Measurements from ENCODE around the gene UTP25. TPM values are rescaled to one million over a fixed set of nuclear protein-coding genes. Genes with fewer than 3 reads are reported as not detected.
"Not testable (repeated sequence)": the region's sequence is repeated elsewhere in the genome, so short reads cannot be mapped to it uniquely, and the experiment has no call there.

UTP25 gene, protein sequence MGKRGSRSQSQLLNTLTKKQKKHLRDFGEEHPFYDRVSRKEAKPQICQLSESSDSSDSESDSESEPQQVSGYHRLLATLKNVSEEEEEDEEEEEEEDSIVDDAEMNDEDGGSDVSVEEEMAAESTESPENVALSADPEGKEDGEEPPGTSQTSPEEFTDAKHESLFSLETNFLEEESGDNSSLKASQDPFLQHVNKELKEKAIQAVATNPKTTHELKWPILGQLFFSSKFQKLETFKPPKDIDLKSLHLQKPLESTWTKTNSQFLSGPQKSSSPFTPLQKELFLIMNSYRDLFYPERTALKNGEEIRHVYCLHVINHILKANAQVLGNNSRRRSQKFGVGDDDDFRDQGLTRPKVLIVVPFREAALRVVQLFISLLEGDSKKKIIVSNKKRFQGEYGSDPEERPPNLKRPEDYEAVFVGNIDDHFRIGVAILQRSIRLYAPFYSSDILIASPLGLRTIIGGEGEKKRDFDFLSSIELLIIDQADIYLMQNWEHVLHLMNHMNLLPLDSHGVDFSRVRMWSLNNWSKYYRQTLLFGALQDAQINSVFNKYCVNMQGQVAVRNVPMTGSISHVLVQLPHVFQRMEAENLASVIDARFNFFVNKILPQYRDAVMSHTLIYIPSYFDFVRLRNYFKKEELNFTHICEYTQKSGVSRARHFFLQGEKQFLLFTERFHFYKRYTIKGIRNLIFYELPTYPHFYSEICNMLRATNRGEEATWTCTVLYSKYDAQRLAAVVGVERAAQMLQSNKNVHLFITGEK
- 8.7 and 12.3 TPM in 2 replicates for total RNA-seq (2014; rRNA removed; shearing (Covaris generic))

DNA sequence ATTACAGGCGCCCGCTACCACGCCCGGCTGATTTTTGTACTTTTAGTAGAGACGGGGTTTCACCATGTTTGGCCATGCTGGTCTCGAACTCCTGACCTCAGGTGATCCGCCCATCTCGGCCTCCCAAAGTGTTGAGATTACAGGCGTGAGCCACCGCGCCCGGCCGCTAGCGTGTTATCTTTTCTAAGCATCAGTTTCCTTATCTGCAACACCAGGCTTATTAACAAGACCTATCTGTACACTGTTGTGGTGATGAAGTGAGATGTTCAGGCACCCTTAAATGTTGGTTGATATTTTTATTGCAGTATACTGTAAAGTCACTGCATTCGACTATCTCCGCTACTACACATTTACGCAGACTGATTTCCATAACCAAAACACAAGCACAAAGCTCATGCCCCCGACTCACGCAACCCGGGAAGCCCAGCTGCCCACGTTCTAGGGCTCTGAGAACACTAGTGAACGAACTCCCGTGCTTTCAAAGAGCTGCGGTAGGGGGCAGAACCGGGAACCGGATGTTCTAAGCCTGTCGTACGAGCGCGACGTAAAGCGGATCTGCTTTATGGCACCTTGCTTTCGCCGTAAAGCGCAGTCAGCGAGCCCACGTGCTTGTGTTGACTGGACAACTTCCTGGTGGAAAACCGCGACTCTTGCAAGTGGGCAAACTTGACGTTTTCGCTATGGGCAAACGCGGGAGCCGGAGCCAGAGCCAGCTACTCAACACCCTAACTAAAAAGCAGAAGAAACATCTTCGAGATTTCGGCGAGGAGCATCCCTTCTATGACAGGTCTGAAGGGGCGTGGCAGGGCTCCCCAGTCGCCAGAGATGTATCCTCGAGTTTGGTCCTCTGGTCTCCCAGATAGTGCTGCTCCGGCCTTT lies at the start of gene UTP25:
Gene UTP25, plus strand, starts transcription at position 589 of the 879 bp plus-strand sequence. Its CDS starts 92 bp downstream, at position 681.
- Histone ChIP-seq H3K27me3 (ENCODE audit: control insufficient read depth, insufficient read depth, low read length) (no peaks in the 10 kb centered on the region; the same call in 1 of the 2 replicates), H3K36me3 (replicated peaks; ENCODE audit: control insufficient read depth, insufficient read depth, low read length) (peaks cover 7% of the 10 kb centered on the region), H3K4me3 (ENCODE audit: insufficient read depth, low read depth, low read length) (peak within 1 kb of the TSS; percentile 82)
- DNase-seq, result peak; percentile 74

DNA sequence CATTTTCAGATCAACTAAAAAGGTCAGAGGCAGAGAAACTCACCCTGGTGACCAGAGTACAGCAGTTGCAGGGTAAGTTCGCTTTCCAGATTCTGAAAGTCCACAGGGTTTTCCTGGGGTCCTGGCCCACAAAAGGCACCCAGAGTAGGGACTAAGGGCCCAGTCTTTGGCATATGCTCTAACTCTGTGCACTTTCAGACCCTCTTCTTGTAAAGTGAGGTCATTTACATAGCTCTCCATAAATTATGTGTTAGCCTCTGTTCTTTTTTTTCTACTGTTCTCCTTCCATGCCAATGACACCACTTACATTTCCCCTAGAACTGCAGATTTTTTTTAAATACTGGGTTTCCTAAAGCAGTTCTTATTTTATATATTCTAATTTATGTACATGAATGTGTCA lies 49.7 kb upstream of the UTP25 start:
- no peaks in the 10 kb centered on the region; the same call in 1 of the 2 replicates for H3K27me3 ChIP-seq (ENCODE audit: control insufficient read depth, insufficient read depth, low read length)
- DNase-seq, result no peak
- no peak overlapping the region for H3K4me3 ChIP-seq (ENCODE audit: insufficient read depth, low read depth, low read length)
- no peaks in the 10 kb centered on the region for H3K36me3 ChIP-seq (replicated peaks; ENCODE audit: control insufficient read depth, insufficient read depth, low read length)

DNA sequence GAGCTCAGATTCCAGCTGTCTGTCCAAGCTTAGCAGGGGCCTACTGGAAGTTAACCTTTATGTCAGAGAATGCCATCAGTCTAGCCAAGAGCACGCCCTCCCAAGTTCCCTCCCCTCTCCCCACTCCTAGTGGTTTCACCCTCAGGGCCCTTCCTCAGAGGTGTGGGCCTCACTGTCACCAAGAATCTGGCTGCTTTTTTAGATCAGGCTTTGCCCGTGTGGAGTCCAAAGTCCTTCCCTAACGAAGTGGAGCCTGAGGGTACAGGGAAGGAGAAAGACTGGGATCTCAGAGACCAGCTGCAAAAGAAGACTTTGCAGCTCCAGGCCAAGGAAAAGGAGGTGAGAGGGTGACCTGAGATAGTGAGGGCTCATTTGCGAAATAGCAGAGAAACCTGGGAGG lies 47.5 kb upstream of the UTP25 start:
- H3K27me3 ChIP-seq (ENCODE audit: control insufficient read depth, insufficient read depth, low read length), result no peaks in the 10 kb centered on the region; the same call in 1 of the 2 replicates
- H3K36me3 ChIP-seq (replicated peaks; ENCODE audit: control insufficient read depth, insufficient read depth, low read length), result no peaks in the 10 kb centered on the region
- no peak overlapping the region for H3K4me3 ChIP-seq (ENCODE audit: insufficient read depth, low read depth, low read length)
- DNase-seq, result no peak

DNA sequence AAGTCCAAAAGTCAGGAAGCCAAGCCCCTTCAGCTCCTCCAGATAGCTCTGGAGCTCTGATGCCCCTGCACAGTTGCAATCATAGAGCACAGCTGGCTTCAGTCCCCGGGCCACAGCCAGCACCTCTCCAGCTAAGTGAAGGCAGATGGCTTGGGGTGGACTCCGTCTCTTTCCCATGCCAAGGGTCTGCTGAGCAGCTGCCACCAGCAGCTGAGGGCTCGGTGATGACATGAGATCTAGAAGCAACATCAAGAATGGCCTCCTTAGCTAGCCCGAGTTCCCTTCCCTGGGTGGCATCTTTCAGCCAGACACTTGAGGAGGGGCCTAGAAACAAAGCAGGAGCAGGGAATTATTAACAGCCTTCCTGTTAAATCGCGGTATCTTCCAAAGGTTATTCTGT lies 44.4 kb upstream of the UTP25 start:
- peaks cover 6% of the 10 kb centered on the region; the same call in 1 of the 2 replicates for H3K27me3 ChIP-seq (ENCODE audit: control insufficient read depth, insufficient read depth, low read length)
- DNase-seq, result no peak
- no peak overlapping the region for H3K4me3 ChIP-seq (ENCODE audit: insufficient read depth, low read depth, low read length)
- no peaks in the 10 kb centered on the region; the same call in 1 of the 2 replicates for H3K36me3 ChIP-seq (replicated peaks; ENCODE audit: control insufficient read depth, insufficient read depth, low read length)

DNA sequence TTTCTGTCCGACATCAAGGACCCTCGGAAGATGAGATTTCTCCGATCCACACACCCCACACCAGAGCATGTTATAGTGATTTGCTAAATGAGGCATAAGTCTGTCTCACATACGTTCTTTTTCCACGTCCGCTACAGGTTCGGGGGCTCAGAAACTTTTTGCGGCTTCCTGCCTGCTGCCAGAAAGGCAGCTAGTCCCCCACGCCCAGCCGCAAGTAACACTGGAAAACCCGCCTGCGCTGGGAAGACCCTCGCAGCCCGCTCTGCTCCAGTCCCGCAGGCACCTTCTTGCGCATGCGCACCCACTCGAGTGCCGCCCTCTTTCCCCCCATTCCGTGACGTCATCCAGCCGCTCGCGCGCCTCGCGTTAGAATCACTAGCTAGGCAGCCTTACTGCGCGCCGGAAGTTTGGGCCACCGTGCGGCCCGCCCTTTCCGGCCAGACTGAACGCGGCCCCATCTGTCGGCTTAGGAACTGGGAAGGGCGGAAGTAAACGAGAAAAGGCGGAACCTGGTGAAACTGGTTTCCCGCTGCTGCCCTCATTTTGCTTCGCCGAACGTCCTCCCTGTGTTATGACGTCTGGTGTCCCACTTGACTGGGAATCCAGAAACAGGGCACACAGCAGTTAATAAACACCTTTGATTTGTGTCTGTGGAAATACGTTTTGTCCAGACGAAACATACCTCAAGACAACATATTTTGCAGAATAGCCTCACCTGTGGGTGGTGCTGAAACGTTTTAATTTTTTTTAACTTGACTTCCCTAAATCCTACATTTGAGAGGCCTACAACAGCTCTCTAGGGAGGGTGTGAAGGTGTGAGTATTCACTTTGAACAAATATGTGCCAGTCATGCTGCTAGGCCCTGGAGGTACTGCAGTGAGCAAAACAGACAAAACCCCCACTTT lies 43.3 kb upstream of the UTP25 start, which contains the start of gene C1orf74:
Gene C1orf74, minus strand, starts transcription at position 295 of the 905 bp plus-strand sequence. CDS start 925 bp downstream, outside the sequence.
- Histone ChIP-seq H3K4me3 (ENCODE audit: insufficient read depth, low read depth, low read length) (peak within 1 kb of the TSS; percentile 58), H3K27me3 (ENCODE audit: control insufficient read depth, insufficient read depth, low read length) (peaks cover 7% of the 10 kb centered on the region; the same call in 1 of the 2 replicates), H3K36me3 (replicated peaks; ENCODE audit: control insufficient read depth, insufficient read depth, low read length) (peaks cover 4% of the 10 kb centered on the region)
- peak; percentile 98 for DNase-seq

DNA sequence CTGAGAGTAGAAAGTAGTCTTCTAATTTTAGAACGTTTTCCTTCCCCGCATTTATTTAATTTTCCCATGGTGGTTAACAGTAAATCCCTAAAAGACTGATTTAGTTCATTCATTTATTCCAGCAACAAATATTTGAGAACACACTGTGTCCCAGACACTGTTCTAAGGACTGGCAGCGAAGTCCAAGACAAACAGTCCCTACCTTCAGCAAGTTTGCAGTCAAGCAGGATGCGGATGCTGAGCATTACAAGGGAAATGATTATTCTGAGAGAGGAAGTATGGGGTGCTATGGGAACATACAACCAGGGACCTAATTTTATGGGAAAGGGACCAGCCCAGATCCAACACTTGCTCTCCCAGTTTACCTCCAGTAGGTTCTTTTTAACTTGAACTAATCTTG lies 42.2 kb upstream of the UTP25 start:
- peaks cover 6% of the 10 kb centered on the region for H3K36me3 ChIP-seq (replicated peaks; ENCODE audit: control insufficient read depth, insufficient read depth, low read length)
- peaks cover 7% of the 10 kb centered on the region; the same call in 1 of the 2 replicates for H3K27me3 ChIP-seq (ENCODE audit: control insufficient read depth, insufficient read depth, low read length)
- H3K4me3 ChIP-seq (ENCODE audit: insufficient read depth, low read depth, low read length), result no peak overlapping the region
- no peak for DNase-seq

DNA sequence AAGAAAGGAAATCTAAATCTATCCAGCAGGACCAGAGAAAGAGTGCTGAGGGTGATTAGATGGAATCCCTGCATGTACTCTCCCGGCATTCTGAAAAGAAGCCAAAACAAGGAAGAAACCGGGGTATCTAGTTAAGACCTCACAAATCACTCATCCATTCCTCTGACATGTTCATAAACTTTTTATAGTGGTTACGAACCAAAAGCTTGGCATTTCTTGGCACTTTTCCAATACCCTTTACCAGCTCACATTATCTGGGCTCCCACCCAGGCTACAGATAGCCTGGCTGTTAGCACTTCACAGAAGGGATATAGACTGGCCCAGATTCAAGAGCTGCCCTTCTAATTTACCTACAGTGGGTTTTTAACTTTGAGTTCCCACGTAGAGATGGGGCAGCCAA lies 41.6 kb upstream of the UTP25 start:
- no peak for DNase-seq
- H3K27me3 ChIP-seq (ENCODE audit: control insufficient read depth, insufficient read depth, low read length), result peaks cover 7% of the 10 kb centered on the region; the same call in 1 of the 2 replicates
- H3K4me3 ChIP-seq (ENCODE audit: insufficient read depth, low read depth, low read length), result no peak overlapping the region
- H3K36me3 ChIP-seq (replicated peaks; ENCODE audit: control insufficient read depth, insufficient read depth, low read length), result peaks cover 7% of the 10 kb centered on the region

DNA sequence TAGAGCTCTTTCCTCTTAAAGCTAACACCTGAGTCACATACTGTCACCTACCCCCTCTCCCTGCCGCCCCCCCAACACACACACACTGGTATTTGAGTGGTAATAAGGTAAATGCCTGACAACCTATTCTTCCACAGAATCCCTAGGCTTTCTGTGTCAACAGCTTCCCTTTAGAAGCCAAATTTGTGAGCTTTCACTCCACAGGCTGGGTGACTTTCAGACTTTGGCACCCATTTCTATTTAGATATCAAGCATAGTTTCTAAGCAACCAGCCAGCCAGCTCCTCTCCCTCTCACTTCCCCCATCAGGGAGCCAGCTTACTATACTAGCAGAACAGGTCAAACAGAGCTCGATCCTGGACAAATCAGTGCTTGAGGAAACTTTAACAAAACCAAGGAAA lies 40.2 kb upstream of the UTP25 start:
- no peak for DNase-seq
- H3K27me3 ChIP-seq (ENCODE audit: control insufficient read depth, insufficient read depth, low read length), result peaks cover 10% of the 10 kb centered on the region; the same call in 1 of the 2 replicates
- no peak overlapping the region for H3K4me3 ChIP-seq (ENCODE audit: insufficient read depth, low read depth, low read length)
- peaks cover 8% of the 10 kb centered on the region for H3K36me3 ChIP-seq (replicated peaks; ENCODE audit: control insufficient read depth, insufficient read depth, low read length)

DNA sequence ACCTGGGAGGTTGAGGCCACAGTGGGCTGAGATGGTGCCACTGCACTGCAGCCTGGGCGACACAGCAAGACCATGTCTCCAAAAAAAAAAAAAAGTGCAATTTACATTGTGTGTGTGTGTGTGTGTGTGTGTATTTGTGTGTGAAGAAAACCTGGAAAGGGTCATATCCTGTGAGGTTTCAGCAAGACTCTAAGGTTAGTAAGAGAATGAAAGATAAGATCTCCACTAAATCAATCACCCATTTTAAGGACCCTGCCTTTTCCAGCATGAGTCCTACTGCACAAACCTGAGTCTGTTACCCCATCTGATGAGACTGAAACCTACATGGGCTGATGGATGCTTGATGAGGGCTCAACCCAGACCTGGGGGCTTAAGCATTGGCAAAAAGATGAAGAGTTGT lies 38.5 kb upstream of the UTP25 start:
- DNase-seq, result no peak
- Histone ChIP-seq H3K36me3 (replicated peaks; ENCODE audit: control insufficient read depth, insufficient read depth, low read length) (peaks cover 8% of the 10 kb centered on the region), H3K27me3 (ENCODE audit: control insufficient read depth, insufficient read depth, low read length) (peaks cover 14% of the 10 kb centered on the region; the same call in 1 of the 2 replicates), H3K4me3 (ENCODE audit: insufficient read depth, low read depth, low read length) (no peak overlapping the region)

DNA sequence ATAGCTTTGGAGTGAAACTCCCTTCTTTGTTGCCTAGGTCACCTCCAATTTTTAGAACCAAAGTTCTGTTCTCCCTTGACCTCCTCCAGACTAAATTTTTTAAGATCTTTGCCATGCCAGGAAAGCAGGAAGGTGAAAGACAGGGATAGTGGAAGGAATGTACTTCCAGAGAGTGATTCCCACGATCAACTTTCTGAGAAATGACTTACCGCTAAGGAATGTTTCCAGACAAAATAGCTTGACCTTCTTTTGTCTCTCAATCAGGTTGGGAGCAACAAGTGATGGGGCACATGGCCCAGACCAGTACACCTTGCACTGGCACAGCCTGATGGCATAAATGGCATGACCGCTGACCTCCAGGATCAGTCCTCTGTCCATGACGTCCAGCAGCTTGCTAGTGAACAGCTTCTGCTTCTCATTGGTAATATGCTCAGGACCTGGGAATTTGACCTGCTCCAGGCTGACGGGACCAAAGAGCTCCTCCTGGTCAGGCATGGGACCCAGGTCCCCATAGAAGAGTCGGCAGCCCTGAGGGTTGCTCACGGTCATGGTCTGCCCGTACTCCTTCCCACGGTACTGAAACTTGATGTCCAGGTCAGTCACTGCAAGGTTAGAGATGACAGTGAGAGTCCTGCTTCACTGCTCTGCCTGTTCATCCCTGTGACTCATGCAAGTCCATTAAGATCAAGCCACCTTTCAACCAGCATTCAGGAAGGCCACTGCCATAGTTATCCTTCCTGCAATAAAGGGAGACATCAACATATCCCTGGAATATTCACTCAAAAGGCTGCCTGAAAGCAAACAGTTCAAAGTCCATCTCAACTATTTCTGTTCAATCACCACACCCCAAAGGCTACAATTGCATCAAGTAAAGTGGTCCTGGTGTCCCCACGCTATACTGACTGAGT lies 37.2 kb upstream of the UTP25 start:
- DNase-seq, result no peak
- Histone ChIP-seq H3K36me3 (replicated peaks; ENCODE audit: control insufficient read depth, insufficient read depth, low read length) (peaks cover 13% of the 10 kb centered on the region), H3K27me3 (ENCODE audit: control insufficient read depth, insufficient read depth, low read length) (peaks cover 20% of the 10 kb centered on the region; the same call in 1 of the 2 replicates), H3K4me3 (ENCODE audit: insufficient read depth, low read depth, low read length) (no peak overlapping the region)

DNA sequence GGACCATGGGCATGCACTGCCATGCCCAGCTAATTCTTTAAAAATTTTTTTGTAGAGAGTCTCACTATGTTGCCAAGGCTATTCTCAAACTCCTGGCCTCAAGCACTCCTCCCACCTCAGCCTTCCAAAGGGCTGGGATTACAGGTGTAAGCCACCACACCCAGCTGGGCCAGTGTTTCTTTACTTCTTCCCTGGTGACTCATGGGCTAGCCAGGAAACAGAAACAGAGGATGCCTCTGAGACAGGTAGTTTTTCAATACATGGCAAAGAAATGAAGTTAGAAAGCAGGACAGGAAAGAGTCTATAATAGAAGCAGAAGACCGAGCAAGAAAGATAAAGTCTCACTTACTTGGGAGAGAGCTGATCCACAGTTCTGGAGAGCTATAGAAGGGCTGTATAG lies 35.9 kb upstream of the UTP25 start:
- H3K4me3 ChIP-seq (ENCODE audit: insufficient read depth, low read depth, low read length), result no peak overlapping the region
- H3K27me3 ChIP-seq (ENCODE audit: control insufficient read depth, insufficient read depth, low read length), result peaks cover 20% of the 10 kb centered on the region; the same call in 1 of the 2 replicates
- H3K36me3 ChIP-seq (replicated peaks; ENCODE audit: control insufficient read depth, insufficient read depth, low read length), result peaks cover 13% of the 10 kb centered on the region
- no peak for DNase-seq

DNA sequence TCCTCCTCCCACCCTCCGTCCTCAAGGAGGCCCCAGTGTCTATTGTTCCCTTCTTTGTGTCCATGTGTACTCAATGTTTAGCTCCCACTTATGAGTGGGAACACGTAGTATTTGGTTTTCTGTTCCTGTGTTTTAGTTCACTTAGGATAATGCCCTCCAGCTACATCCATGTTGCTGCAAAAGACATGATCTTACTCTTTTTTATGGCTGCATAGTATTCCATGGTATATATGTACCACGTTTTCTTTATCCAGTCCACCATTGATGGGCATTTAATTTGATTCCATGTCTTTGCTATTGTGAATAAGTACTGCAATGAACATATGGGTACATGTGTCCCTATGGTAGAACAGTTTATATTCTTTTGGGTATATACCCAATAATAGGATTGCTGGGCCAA lies 34.1 kb upstream of the UTP25 start:
- DNase-seq; H3K4me3 ChIP-seq (ENCODE audit: insufficient read depth, low read depth, low read length): not testable (repeated sequence)
- Histone ChIP-seq H3K36me3 (replicated peaks; ENCODE audit: control insufficient read depth, insufficient read depth, low read length) (peaks cover 12% of the 10 kb centered on the region), H3K27me3 (ENCODE audit: control insufficient read depth, insufficient read depth, low read length) (peaks cover 13% of the 10 kb centered on the region; the same call in 1 of the 2 replicates)

All from H7 (cell line).